ENCODE data around the gene DND1.
A peak's percentile ranks its signal among the peaks of the same experiment; 100 is the strongest.
"Not testable (repeated sequence)": the region's sequence is repeated elsewhere in the genome, so short reads cannot be mapped to it uniquely, and the experiment has no call there.

The DND1 gene

GRCh38 chr5:140671472-140672125, 1.8 kb downstream of the DND1 start:
- no peak for DNase-seq

GRCh38 chr5:140671035-140671434, 2.3 kb downstream of the DND1 start:
- not testable (repeated sequence) for DNase-seq

GRCh38 chr5:140664359-140665119, 8.8 kb downstream of the DND1 start, which contains the start of gene WDR55:
TSS of gene WDR55 (plus strand) at chr5:140664904. CDS start at chr5:140664913, 9 bp downstream.
- peak; percentile 97 for DNase-seq

- no peak for DNase-seq
Observed at GRCh38 chr5:140664030-140664358, 9.4 kb downstream of the DND1 start.

GRCh38 chr5:140660371-140660770, 13.0 kb downstream of the DND1 start:
- not testable (repeated sequence) for DNase-seq

GRCh38 chr5:140658870-140659269, 14.5 kb downstream of the DND1 start:
- no peak for DNase-seq

GRCh38 chr5:140647042-140647419, 26.3 kb downstream of the DND1 start:
- DNase-seq, result no peak

- no peak for DNase-seq
Observed at GRCh38 chr5:140642718-140643117, 30.7 kb downstream of the DND1 start.

- no peak for DNase-seq
Observed at GRCh38 chr5:140641716-140642115, 31.7 kb downstream of the DND1 start.

- peak; percentile 97 for DNase-seq
Observed at GRCh38 chr5:140639148-140639981, 34.0 kb downstream of the DND1 start, which contains the start of gene TMCO6. TSS of gene TMCO6 (plus strand) at chr5:140639451. CDS start at chr5:140639528, 77 bp downstream.

- DNase-seq, result not testable (repeated sequence)
Observed at GRCh38 chr5:140638898-140639147, 34.6 kb downstream of the DND1 start.

GRCh38 chr5:140637371-140638100, 35.8 kb downstream of the DND1 start:
- DNase-seq, result no peak

GRCh38 chr5:140635291-140636257, 37.8 kb downstream of the DND1 start:
- DNase-seq, result no peak

- DNase-seq, result no peak
Observed at GRCh38 chr5:140634103-140634502, 39.3 kb downstream of the DND1 start.

- no peak for DNase-seq
Observed at GRCh38 chr5:140633501-140633900, 39.9 kb downstream of the DND1 start.

- DNase-seq, result no peak
Observed at GRCh38 chr5:140633021-140633471, 40.3 kb downstream of the DND1 start, which contains the start of gene CD14. TSS of gene CD14 (minus strand) at chr5:140633175. CDS start at chr5:140633071, 104 bp downstream.

- peak; percentile 70 for DNase-seq
Observed at GRCh38 chr5:140632366-140633020, 40.9 kb downstream of the DND1 start.

- DNase-seq, result peak; percentile 66
Observed at GRCh38 chr5:140631831-140632365, 41.5 kb downstream of the DND1 start.

- DNase-seq, result no peak
Observed at GRCh38 chr5:140631036-140631417, 42.3 kb downstream of the DND1 start.

- no peak for DNase-seq
Observed at GRCh38 chr5:140630292-140631035, 42.9 kb downstream of the DND1 start.

Measured in eye (tissue), 1 donor.